DND-41 (cell line): ENCODE measurements around the gene ZFHX3.

Experiments used
- ATAC-seq: fragments of 200-7000 bp; cut with Tn5 transposase; 3 replicates; pipeline ENCODE4 v1.9.1; 2021; ENCODE audit warnings: low read depth; ENCODE audit not compliant: insufficient read depth
- DNase-seq: peaks from one replicate; pipeline ENCODE4 v3.0.0-alpha.2; 2020
- H2AFZ ChIP-seq: 2 replicates; pipeline ENCODE4 v1.6.0; 2012; ENCODE audit warnings: low read depth, low read length
- H3K27ac ChIP-seq: 2 replicates; pipeline ENCODE4 v1.5.1; 2012; ENCODE audit warnings: low read length, inconsistent platforms
- H3K27me3 ChIP-seq: fragments of 200-600 bp; sonication (generic); 2 replicates; pipeline ENCODE4 v1.6.0; 2012; ENCODE audit warnings: low read length, mild to moderate bottlenecking, inconsistent platforms; ENCODE audit not compliant: insufficient read depth, poor library complexity
- H3K36me3 ChIP-seq: 2 replicates; pipeline ENCODE4 v1.5.1; 2012; ENCODE audit warnings: low read length, inconsistent platforms; ENCODE audit not compliant: insufficient read depth
- H3K4me1 ChIP-seq: 2 replicates; pipeline ENCODE4 v1.5.1; 2012; ENCODE audit warnings: mild to moderate bottlenecking, low read length; ENCODE audit not compliant: insufficient read depth
- H3K4me2 ChIP-seq: 2 replicates; pipeline ENCODE4 v1.6.0; 2012; ENCODE audit warnings: mild to moderate bottlenecking, moderate library complexity, low read length, inconsistent platforms; ENCODE audit not compliant: insufficient read depth
- H3K4me3 ChIP-seq, 2 experiments: fragments of 200-600 bp in 1 of 2; shearing (Covaris generic) in 1 of 2; 2 replicates each; pipeline ENCODE4 v1.5.1; 2012 to 2016; ENCODE audit warnings: inconsistent platforms in 2 of 2, low read length in 2 of 2, mild to moderate bottlenecking in 2 of 2, low read depth in 1 of 2, moderate library complexity in 1 of 2
- H3K79me2 ChIP-seq: 2 replicates; pipeline ENCODE4 v1.6.0; 2012; ENCODE audit warnings: low read length, inconsistent platforms; ENCODE audit not compliant: insufficient read depth
- H3K9ac ChIP-seq: 2 replicates; pipeline ENCODE4 v1.6.0; 2012; ENCODE audit warnings: low read depth, mild to moderate bottlenecking, inconsistent platforms, low read length, moderate library complexity
- H3K9me3 ChIP-seq: 2 replicates; pipeline ENCODE4 v1.5.1; 2012; ENCODE audit warnings: low read length, moderate library complexity, mild to moderate bottlenecking, inconsistent platforms; ENCODE audit not compliant: insufficient read depth, severe bottlenecking
- H4K20me1 ChIP-seq: 2 replicates; pipeline ENCODE4 v1.6.0; 2012; ENCODE audit warnings: low read length; ENCODE audit not compliant: insufficient read depth
- EZH2 ChIP-seq: IDR thresholded peaks from 3 replicates; pipeline ENCODE4 v1.6.1; 2012; ENCODE audit warnings: borderline replicate concordance, low read depth, mild to moderate bottlenecking, moderate library complexity, low read length, inconsistent platforms; ENCODE audit not compliant: severe bottlenecking
- TF ChIP-seq, protein P1 (sequence below): IDR thresholded peaks from 2 replicates; pipeline ENCODE4 v1.5.1; 2012; ENCODE audit warnings: borderline replicate concordance, low read length, moderate library complexity, mild to moderate bottlenecking; ENCODE audit not compliant: poor library complexity, severe bottlenecking; ENCODE audit errors: extremely low read depth

Gene ZFHX3

DNA sequence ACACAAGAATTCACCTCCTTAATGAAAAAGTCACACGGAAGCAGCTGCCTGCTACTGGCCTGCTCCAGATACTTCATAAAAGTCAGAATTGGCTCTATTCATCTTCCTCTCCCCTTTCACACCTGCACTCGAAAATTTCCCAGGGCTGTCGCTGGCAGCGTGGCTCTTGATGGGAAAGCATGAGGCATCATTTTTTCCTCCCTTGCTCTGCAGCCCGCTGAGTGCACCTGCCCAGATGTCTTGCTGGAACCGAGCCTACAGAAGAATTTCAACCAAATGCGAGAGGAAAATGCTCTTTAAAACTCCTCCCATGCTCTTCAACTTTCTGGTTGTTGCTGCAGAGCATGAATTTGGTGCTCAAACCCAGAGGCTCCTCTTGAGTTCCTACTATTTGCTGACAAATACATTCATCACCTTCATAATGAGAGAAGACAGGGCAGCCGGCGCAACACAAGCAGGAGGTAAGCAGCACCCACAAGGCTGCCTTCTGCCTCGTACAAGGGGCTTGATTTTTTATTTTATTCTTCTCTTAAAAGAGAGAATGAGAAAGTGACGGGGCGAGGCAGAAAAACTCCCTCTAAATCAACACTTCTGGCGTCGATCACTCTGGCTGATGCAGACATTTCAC lies 146.8 kb downstream of the ZFHX3 start:
- H2AFZ ChIP-seq, result no peak overlapping the region
- no peaks in the 10 kb centered on the region for H3K27me3 ChIP-seq
- no peak overlapping the region for H3K4me3 ChIP-seq
- H3K9ac ChIP-seq, result no peak overlapping the region
- H3K9me3 ChIP-seq, result no peaks in the 10 kb centered on the region
- no peaks in the 10 kb centered on the region for H3K4me1 ChIP-seq
- no peak overlapping the region for H3K27ac ChIP-seq
- TF ChIP-seq, protein P1, sequence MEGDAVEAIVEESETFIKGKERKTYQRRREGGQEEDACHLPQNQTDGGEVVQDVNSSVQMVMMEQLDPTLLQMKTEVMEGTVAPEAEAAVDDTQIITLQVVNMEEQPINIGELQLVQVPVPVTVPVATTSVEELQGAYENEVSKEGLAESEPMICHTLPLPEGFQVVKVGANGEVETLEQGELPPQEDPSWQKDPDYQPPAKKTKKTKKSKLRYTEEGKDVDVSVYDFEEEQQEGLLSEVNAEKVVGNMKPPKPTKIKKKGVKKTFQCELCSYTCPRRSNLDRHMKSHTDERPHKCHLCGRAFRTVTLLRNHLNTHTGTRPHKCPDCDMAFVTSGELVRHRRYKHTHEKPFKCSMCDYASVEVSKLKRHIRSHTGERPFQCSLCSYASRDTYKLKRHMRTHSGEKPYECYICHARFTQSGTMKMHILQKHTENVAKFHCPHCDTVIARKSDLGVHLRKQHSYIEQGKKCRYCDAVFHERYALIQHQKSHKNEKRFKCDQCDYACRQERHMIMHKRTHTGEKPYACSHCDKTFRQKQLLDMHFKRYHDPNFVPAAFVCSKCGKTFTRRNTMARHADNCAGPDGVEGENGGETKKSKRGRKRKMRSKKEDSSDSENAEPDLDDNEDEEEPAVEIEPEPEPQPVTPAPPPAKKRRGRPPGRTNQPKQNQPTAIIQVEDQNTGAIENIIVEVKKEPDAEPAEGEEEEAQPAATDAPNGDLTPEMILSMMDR, result no peak
- TF ChIP-seq EZH2, result no peak
- ATAC-seq, result no peak
- no peaks in the 10 kb centered on the region for H3K36me3 ChIP-seq
- H3K79me2 ChIP-seq, result no peaks in the 10 kb centered on the region
- DNase-seq, result no peak
- H3K4me2 ChIP-seq, result no peak overlapping the region
- no peaks in the 10 kb centered on the region for H4K20me1 ChIP-seq

DNA sequence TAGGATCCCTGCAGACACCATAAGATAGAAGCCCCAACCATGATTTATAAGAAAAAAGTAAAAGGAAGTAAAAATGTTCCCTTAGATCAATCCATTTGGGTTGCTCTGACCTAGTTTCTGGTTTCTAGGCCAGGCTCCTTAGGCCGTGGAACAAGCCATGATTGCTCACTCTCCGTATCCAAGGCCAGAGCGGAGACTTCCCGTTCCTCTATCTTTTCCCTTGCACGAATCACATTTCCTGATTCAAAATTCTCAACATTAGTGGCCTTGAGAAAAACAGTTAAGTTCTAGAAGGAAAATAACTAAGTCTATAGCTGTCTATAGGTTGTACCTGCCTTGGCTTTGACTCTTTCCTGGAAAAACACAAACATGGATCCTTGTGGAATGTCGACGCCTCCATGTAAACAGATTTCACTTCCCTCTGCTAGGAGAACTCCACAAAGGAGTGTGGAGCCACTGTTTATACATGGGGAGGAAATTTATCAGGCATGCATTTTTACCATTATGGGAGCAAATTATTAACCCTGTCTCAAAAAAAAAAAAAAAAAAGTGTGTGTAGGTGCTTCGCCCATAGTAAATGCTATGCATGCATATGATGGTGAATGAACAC lies 149.6 kb downstream of the ZFHX3 start:
- Histone ChIP-seq H4K20me1 (no peaks in the 10 kb centered on the region), H3K27ac (no peak overlapping the region)

DNA sequence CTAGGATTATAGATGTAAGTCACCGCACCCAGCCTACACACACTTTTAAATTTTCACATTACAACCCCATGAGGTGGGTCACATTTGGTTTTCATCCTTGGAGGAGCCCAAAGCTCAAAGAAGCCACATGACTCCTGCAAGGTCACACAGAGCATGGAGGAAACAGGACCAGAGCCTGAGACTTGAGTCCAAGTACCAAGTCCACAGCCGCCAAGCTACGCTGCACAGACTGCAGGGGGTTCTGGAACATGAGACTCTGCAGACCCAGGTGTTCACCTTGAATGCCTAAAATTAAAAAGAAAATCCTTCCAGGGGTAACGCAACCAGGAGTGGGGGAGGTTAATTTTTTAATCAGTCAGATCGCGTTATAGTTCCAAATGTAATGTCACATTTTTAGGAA lies 150.2 kb downstream of the ZFHX3 start:
- H3K9me3 ChIP-seq, result no peaks in the 10 kb centered on the region
- no peaks in the 10 kb centered on the region for H3K27me3 ChIP-seq
- no peak for DNase-seq
- H2AFZ ChIP-seq, result no peak overlapping the region
- no peaks in the 10 kb centered on the region for H3K79me2 ChIP-seq
- no peaks in the 10 kb centered on the region for H4K20me1 ChIP-seq
- H3K4me3 ChIP-seq, result no peak overlapping the region
- no peak overlapping the region for H3K4me2 ChIP-seq
- ATAC-seq, result no peak
- no peaks in the 10 kb centered on the region for H3K4me1 ChIP-seq
- TF ChIP-seq, protein P1, result no peak
- TF ChIP-seq EZH2, result no peak
- no peak overlapping the region for H3K9ac ChIP-seq
- H3K27ac ChIP-seq, result no peak overlapping the region
- no peaks in the 10 kb centered on the region for H3K36me3 ChIP-seq

More for the DNA sequence above, 149.6 kb downstream of the ZFHX3 start:
- Histone ChIP-seq H2AFZ (no peak overlapping the region), H3K79me2 (no peaks in the 10 kb centered on the region), H3K27me3 (no peaks in the 10 kb centered on the region), H3K9me3 (no peaks in the 10 kb centered on the region), H3K36me3 (no peaks in the 10 kb centered on the region), H3K4me1 (no peaks in the 10 kb centered on the region), H3K4me3 (no peak overlapping the region), H3K9ac (no peak overlapping the region), H3K4me2 (no peak overlapping the region)
- ATAC-seq (no peak), DNase-seq (no peak)
- no peak for TF ChIP-seq EZH2
- TF ChIP-seq, protein P1, result no peak
